HG02678 (cell line): Measurements from ENCODE around the gene MAGEA3.
"Not testable (repeated sequence)": the region's sequence is repeated elsewhere in the genome, so short reads cannot be mapped to it uniquely, and the experiment has no call there.

Experiments used
- ATAC-seq: cut with Tn5 transposase; IDR thresholded peaks from one replicate; pipeline ENCODE4 v1.9.1; 2021; ENCODE audit warnings: mild to moderate bottlenecking, moderate library complexity; ENCODE audit not compliant: unreplicated experiment

The MAGEA3 gene

GRCh38 chrX:152735860-152736511 lies 37.4 kb downstream of the MAGEA3 start:
- ATAC-seq, result no peak

GRCh38 chrX:152736528-152736927 lies 37.9 kb downstream of the MAGEA3 start:
- not testable (repeated sequence) for ATAC-seq

DNA sequence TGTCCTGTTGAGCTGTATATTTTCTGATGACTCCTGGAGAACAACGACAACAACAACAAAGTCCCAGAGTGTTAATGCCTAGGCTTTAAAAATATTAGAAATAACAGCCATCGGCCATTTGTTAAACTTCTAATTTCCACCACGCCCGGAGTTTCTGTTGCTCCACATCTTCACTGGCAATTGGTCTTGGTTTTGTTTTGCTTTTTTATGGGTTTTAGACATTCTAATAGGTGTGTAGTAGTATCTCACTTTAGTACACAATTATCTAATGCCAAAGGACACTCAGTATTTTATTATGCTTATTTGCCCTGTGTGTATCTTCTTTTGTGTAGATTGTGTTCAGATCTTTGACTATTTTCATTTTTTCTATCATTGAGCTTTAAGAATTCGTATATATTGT lies 40.0 kb downstream of the MAGEA3 start:
- ATAC-seq, result no peak
